Stimulated activated CD4-positive, alpha-beta T cell treated with anti-CD3 and anti-CD28 coated beads, Interleukin-1b, Interleukin-23, amount 100 ng/mL, for 48 hours (primary cell): Measurements from ENCODE around the gene RIMOC1.
"Not testable (repeated sequence)": the region's sequence is repeated elsewhere in the genome, so short reads cannot be mapped to it uniquely, and the experiment has no call there.

Experiments used
- DNase-seq: peaks from one replicate; pipeline ENCODE4 v3.0.0-alpha.2; 2020

Gene RIMOC1

GRCh38 chr5:41891066-41891707 is 13.0 kb upstream of the RIMOC1 start:
- no peak for DNase-seq

GRCh38 chr5:41892031-41892430 is 12.1 kb upstream of the RIMOC1 start:
- DNase-seq: no peak

GRCh38 chr5:41893074-41893851 is 10.9 kb upstream of the RIMOC1 start:
- no peak for DNase-seq

DNA sequence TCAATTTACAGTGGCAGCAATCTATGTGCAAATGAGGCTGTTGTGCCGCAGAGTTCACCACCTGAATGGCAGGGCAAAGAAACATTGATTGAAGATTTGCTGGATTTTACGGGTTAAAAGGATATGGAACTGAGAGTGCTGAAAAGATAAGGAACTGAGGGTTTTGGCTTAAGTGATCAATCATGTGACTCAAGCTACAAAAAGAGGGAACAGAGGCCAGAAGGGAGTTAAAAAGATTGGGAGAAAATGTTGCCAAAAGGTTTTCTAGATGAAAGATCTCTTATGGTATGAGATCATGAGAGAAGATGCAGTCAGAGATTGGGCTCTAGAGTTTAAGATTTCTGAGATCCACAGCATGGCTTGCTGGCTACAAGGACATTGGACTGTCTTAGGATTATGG is 7.9 kb upstream of the RIMOC1 start:
- DNase-seq: no peak

DNA sequence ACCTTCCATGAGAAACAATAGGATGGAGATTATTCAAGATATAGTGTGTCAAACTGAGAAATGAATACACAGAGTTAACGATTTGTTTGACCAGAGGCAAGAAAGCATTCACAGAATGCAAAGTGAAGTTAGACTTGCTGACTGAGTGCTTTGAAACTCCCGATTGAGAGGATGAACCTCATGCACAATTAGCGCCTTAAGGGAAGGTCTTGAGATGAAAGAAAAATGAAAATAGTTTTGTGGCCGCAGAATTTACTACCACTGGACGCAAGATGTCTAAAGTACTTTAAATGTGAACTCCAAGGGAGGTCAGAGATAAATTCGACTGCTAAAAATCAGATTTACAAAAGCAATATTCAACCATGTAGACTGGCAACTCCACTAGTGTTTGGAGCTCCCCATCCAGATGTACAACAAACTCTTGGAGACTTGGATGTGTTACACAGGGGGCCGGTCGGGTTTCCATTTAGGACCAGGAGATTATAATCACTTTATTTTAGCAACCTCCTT is 707 bp upstream of the RIMOC1 start:
- no peak for DNase-seq

DNA sequence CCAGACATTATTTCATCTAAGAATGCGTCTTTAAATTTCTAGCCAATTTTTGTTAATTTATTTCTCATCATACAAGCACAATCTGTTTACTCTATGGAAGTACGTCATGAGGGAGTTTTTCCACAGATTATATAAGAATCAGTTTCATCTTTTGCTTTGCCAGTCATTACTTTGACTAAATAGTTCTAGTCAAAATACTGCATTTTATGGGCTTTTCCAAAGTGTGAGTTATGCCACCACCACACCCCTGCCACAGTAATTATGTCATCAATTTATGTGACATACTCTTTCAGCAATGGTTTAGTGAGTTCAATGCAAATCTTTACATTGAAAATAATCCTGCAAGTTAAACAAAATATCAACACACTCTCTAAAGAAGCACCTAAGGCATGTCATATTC is 2.0 kb downstream of the RIMOC1 start:
- DNase-seq: no peak

DNA sequence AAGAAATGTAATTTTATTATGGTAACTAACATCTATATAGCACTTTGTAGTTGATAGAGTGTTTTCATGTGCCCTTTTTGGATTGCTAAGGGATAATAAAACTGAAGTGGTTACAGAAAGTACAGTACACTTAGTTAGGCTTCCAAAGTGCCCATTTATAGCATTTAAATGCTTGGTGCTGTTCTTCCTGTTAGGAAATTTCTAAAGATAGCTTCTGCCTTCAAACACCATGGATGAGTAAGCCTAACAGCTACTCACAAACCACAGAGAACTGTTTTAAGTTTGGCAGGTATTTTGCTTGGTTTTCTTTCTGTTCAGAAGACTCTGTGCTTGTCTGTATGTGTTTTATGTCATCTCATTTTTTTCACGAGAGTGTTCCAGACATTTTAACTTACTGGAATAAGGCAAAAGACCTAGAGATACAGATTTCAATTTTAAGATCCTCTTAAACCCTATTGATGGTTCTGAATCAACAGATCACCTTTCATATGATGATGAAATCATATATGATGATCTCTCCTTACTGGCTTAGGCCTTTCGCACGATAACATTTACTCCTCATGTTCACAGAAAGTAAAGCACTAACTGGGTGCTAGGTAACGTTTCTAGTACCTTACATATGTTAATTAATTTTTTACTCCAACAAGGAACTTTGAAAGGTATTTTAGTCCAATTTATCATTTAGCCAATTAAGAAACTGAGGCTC is 4.4 kb downstream of the RIMOC1 start:
- no peak for DNase-seq

DNA sequence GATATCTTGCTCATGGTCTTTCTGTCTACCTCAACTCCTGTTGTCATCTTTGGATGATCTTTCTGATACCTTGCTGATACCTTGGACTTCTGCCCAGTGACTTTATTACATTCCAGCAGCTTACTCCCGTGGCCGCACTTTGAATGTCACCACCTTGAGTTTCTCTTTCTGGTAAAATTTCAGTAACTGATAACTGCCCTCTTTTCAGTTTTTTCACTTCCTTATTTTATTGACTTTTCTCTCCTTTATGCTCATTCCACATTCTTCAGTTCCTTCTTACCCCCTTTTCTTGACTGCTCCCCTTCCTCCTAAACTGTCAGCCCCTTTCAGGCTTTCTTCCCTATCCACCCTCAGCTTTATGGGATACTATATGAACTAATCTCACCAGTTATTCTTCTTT is 14.0 kb downstream of the RIMOC1 start:
- no peak for DNase-seq

DNA sequence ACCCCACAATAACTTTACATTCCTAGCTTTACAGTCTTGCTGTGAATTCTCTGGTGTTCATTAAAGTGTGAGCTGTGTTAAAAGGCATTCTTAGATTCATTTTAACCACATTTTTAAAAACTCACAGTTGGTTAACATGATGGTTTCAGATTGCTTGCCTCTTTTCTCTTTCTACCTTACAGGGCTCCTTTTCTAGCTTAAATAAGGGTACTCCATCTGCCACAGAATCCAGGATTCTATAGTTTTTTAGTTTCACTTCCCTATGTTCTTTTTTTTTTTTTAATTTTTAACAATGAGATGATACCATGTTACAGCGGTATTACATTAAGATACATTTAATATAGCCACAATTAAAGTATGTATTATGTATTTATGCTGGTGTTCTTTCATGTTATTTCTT is 17.0 kb downstream of the RIMOC1 start:
- no peak for DNase-seq

DNA sequence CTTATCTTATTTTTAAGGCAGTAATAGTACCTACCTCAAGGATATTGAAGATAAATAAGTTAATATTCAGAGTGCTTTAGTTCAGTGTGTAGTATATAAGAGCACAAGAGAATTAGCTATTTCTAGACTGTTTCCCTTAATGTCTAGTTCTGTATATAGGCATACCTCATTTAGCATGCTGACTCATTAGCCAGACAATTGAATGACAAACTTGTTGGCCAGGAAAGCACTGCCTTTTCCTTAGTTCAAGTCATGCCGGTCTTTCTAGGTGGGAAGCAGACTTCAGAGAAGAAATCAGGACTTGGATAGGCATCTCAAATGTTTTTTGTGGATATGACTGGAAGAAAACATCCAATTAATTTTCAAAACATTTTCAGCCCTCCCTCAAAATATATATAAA is 17.7 kb downstream of the RIMOC1 start:
- DNase-seq: no peak

DNA sequence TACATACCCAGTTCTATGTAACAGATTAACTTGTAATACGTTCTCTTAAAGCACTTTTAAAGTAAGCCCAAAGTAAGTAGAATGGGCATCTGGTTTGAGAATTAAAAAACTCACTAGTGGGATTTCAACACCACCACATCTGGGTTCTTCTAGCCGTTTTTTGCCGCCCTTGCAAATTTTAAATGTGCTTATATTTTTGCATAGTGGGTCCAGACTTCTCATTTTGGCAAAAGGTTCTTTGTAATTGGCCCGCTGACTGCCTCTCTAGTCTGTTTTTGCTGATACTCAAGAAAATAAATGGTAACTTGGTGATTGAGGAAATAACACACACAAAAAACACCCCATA is 20.4 kb downstream of the RIMOC1 start:
- DNase-seq: no peak

GRCh38 chr5:41924872-41925554 is 20.9 kb downstream of the RIMOC1 start, which contains the start of gene FBXO4:
Gene FBXO4, plus strand, starts transcription at chr5:41925281. Its CDS starts 29 bp downstream, at chr5:41925310.
- peak; percentile 90 for DNase-seq

DNA sequence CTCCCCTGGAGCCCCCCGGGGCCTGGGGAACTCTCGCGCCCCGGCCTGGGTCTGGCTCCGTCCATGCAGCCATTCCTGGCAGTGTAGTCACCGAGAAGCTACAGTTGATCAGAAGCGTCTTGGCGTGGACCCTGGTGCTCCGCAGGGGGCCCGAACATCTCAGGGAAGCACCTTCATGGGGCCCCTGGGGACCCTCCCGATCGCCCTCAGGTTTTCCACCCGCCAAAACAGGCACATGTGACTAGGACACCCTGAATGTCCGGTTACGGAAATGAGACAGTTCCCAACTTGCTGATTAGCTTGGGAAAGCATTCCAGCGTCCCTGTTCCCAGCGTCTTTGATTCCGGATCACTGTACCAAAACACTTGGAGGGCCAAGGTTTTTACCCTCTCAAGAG is 21.4 kb downstream of the RIMOC1 start:
- DNase-seq: peak; percentile 25

DNA sequence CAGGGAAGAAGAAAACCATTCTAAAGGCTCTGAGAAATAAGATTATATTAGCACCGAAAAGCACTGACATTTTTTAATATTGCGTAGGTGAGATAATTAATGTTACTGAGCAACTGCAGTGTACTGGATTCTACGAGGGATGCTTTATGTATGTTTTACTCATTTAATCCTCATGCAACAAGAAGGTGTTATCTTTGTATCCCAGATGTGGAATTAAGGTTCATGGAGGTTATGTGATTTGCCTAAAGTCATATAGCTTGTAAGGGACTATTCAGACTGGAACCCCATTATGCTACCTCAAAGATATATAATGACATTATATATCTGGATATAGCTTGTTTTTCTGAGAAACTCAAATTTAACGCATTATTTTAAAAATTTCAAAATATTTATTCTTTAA is 23.5 kb downstream of the RIMOC1 start:
- no peak for DNase-seq

DNA sequence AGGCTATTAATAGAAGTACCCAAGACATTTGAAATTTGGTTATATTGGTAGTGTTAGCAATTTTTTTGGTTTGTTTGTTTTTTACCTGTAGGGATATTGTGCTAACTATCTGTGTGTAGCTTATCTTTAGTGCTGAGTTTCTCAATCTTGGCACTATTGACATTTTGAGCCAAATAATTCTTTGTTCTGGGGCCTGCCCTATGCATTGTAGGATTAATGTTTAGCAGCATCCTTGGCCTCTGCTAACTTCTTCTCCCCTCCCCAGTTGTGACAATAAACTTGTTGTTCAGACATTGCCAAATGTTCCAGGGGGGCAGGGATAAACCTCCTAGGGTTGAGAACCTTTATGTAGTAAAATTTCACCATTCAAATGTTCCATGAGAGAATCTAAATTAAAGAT is 24.9 kb downstream of the RIMOC1 start:
- DNase-seq: no peak

DNA sequence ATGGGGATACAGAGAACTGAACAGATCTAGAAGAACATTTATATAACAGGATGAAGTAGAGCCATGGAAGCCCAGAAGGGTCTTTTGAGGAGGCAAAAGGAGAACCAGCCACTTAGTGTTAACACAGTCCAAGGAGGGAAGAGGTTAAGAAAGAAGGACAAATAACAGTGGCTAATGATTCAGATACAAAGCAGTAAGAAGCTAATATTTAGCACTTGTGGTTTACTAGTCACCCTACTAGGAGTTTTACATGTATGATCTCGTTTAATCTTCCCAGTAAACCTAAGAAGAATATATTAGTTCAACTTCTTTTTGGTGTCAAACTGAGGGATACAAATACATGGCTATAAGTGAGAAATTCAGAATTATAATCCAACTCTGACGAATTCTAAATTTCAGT is 28.6 kb downstream of the RIMOC1 start:
- no peak for DNase-seq

DNA sequence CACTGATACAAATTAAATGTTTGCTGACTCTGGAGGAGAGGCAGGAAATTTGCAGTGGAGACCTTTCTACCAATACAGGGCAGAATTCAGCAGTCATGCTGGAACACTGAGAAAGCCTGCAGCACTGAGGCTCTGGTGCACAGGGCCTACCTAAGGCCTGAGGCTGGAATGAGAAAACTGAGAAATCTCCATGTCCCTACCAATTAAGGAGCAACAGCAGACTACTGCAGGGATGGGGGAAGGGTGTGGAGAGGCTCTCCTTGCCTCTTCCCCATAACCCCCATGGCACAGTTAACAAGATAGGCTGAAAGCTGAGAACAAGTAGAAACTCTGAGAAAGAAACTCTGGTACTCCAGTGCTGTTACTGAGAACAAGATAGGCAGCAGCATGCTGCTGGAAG is 31.4 kb downstream of the RIMOC1 start:
- no peak for DNase-seq

DNA sequence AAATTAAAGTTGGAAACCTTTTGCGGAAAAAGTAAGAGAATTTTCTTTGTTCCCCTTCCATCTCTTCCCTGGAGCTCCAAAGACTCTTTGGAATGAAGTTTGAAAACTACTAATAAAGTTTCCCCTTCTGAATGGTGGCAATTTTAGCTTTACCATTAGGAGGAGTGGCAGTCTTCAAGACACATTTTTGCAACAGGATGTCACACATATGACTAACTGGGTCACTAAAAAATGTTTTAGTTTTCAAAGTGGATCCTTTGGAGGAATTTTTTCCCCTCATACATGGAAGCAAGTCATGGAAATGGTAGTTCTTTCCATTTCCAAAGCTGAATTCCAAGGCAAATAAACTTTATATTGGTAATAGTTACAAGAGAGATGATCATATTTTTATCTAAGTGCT is 36.5 kb downstream of the RIMOC1 start:
- no peak for DNase-seq

DNA sequence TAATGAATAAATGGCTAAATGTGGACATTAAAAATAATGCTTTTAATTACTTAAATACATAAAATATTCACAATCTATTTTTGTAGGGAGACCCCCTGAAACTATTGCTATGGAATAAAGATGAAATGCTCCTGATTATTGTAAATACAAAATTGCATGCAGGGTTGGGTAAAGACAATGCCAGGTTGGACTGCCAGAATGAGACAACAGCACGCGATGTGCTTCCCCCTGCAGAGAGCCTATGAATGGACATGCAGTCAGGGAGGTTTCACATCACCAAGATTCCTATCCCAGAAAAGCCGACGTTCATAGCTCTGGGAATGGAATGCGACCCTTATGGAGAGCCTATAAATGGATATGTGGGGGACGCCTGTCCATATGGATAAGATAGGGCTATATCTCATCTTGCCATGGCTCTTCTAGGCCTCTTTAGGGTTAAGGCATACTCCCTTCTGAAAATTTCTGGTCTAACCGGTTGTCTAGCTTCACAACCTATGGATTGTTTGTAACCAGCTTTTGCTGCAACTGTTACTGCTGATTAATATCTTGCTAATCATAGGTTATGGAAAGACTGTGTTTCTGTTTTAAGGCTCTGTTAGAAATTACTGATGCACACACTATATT is 41.3 kb downstream of the RIMOC1 start:
- DNase-seq: not testable (repeated sequence)

GRCh38 chr5:41951224-41951623 is 47.1 kb downstream of the RIMOC1 start:
- DNase-seq: no peak
